ENCODE measurements around the gene LITAF. TPM values are rescaled to one million over a fixed set of nuclear protein-coding genes. Genes with fewer than 3 reads are reported as not detected.

The LITAF gene
- total RNA-seq: 77.6 and 198 TPM in 2 replicates

DNA sequence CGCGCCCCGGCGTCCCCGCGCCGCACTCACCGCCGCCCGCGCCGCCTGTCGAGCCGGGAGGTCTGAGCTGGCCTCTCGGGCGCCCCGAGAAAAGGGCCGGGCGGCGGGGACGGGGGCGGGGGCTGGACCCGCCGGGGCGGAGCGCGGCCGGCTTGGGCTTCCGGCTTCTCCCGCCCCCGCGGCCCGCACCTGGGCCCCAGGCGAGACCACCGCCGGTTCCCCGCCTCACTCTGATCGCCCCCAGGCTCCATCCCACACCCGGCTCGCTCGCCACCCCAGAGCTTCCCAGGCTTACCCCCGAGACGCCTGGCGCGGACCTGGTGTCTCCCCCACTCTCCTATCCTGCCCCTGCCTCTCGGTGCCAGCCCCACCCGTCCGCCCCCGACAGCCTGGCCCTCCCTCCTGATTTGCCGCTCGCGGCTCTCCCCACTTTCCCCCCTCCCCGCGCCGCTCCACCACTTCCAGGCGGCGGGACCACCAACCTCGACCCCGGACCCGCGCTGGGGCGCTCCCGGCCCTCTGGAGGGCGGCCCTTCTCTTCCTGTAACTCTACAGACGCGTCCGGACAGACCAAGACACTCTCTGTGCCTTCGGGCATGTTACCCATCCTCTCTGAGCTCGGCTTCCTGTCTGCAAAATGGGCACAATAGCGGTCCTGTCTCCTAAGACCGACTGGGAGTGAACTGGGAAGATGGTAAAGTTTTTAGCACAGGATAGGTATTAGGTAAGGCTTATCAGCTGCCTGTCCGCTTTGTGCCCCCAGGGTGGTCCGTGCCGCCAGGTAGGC is at the start of gene LITAF:
Gene LITAF (minus strand): TSS at position 64 of the 787 bp plus-strand sequence. CDS start 30,189 bp downstream, outside the sequence.

Other genes with a start within 250 kb of the LITAF start
- gene RMI2, start 241.5 kb downstream of the LITAF start, total RNA-seq: 2.4 and 2.5 TPM in 2 replicates
- gene SNN, start 81.5 kb upstream of the LITAF start, total RNA-seq: 18.1 and 54.8 TPM in 2 replicates
- 32.2 and 36.6 TPM in 2 replicates for gene TXNDC11, start 155.9 kb upstream of the LITAF start, total RNA-seq
- 38.3 and 51.3 TPM in 2 replicates for gene ZC3H7A, start 210.3 kb upstream of the LITAF start, total RNA-seq

All from nasal cavity respiratory epithelium epithelial cell of viscerocranial mucosa (primary cell).